ENCODE results near the gene ORC1.

The ORC1 gene

DNA sequence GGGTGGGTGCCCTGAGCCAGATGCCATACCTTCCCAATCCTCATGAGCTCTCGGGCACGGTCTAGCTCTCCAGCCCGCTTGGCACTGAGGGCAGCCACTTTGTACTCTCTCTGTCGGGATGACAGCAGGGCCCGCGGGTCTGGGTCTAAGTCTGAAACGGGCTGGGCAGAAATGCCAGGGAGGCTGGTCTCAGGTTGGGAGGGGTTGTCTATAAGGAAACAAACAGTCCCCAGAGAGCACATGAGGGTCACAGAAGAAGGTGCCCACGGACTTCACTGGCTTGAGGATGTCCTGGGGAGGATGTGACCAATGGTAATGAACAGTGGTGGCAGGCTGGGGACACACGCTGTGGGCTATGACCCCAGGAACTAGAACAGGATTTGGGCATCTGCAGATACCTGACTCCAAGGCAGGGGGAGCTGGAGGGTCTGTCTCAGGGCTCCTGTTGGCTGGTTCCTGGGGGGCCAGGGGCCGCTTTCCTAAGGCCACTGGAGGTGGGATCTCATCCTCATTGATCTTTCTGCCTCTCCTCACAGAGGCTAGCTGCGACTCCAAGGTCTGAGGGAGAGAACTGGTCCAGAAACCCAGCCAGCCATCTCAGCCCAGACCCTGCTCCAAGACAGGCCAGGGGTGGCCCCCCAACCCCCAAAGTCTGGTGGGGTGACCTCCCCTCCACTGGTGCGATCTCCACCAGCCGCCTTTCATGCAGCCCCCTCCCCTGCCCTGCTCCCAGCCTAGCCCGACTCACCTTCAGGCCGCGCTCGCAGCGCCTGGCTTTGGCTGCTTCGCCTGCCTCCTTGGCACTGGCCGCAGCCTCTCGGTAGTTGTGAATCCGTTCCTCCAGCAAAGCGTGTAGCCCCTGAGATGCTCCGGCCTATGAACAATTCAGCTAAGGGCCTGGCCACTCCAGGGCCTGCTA lies 44.3 kb downstream of the ORC1 start:
- no peak for DNase-seq (ENCODE audit: low read depth)
- H3K4me3 ChIP-seq (ENCODE audit: low read depth, low read length) = no peak overlapping the region
- TF ChIP-seq CTCF (IDR thresholded peaks at IDR 0.05; ENCODE audit: low read depth, low read length, missing control alignments) = no peak

GRCh38 chr1:52358851-52359497 lies 45.2 kb downstream of the ORC1 start:
- no peak overlapping the region for H3K4me3 ChIP-seq (ENCODE audit: low read depth, low read length)
- no peak for TF ChIP-seq CTCF (IDR thresholded peaks at IDR 0.05; ENCODE audit: low read depth, low read length, missing control alignments)
- DNase-seq (ENCODE audit: low read depth) = no peak

GRCh38 chr1:52357397-52357796 lies 46.8 kb downstream of the ORC1 start:
- DNase-seq (ENCODE audit: low read depth) = no peak
- TF ChIP-seq CTCF (IDR thresholded peaks at IDR 0.05; ENCODE audit: low read depth, low read length, missing control alignments) = no peak
- no peak overlapping the region for H3K4me3 ChIP-seq (ENCODE audit: low read depth, low read length)

GRCh38 chr1:52356818-52357355 lies 47.3 kb downstream of the ORC1 start:
- no peak for DNase-seq (ENCODE audit: low read depth)
- H3K4me3 ChIP-seq (ENCODE audit: low read depth, low read length) = no peak overlapping the region
- no peak for TF ChIP-seq CTCF (IDR thresholded peaks at IDR 0.05; ENCODE audit: low read depth, low read length, missing control alignments)

GRCh38 chr1:52355847-52356505 lies 48.2 kb downstream of the ORC1 start:
- no peak overlapping the region for H3K4me3 ChIP-seq (ENCODE audit: low read depth, low read length)
- no peak for DNase-seq (ENCODE audit: low read depth)
- no peak for TF ChIP-seq CTCF (IDR thresholded peaks at IDR 0.05; ENCODE audit: low read depth, low read length, missing control alignments)

- DNase-seq (ENCODE audit: low read depth) = no peak
- no peak overlapping the region for H3K4me3 ChIP-seq (ENCODE audit: low read depth, low read length)
- TF ChIP-seq CTCF (IDR thresholded peaks at IDR 0.05; ENCODE audit: low read depth, low read length, missing control alignments) = no peak
Observed at GRCh38 chr1:52355436-52355835, 48.8 kb downstream of the ORC1 start.
